Measurements from ENCODE around the gene THBS1. TPM values are rescaled to one million over a fixed set of nuclear protein-coding genes. Genes with fewer than 3 reads are reported as not detected.

Gene THBS1
- total and polyA plus RNA-seq, 2 donors from 2014 or later: 26.4 to 377 TPM

GRCh38 chr15:39573287-39573686, 7.6 kb upstream of the THBS1 start:
- H3K9ac ChIP-seq (ENCODE audit: low read length in 3 of 3): no peak overlapping the region
- H3K4me3 ChIP-seq (ENCODE audit: low read length in 3 of 3): no peak overlapping the region
- FAIRE-seq (no peak), DNase-seq (no peak)
- TF ChIP-seq, protein P1, sequence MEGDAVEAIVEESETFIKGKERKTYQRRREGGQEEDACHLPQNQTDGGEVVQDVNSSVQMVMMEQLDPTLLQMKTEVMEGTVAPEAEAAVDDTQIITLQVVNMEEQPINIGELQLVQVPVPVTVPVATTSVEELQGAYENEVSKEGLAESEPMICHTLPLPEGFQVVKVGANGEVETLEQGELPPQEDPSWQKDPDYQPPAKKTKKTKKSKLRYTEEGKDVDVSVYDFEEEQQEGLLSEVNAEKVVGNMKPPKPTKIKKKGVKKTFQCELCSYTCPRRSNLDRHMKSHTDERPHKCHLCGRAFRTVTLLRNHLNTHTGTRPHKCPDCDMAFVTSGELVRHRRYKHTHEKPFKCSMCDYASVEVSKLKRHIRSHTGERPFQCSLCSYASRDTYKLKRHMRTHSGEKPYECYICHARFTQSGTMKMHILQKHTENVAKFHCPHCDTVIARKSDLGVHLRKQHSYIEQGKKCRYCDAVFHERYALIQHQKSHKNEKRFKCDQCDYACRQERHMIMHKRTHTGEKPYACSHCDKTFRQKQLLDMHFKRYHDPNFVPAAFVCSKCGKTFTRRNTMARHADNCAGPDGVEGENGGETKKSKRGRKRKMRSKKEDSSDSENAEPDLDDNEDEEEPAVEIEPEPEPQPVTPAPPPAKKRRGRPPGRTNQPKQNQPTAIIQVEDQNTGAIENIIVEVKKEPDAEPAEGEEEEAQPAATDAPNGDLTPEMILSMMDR (IDR thresholded peaks at IDR 0.05; ENCODE audit: borderline replicate concordance, extremely low read depth, insufficient read depth): no peak
- no peaks in the 10 kb centered on the region for H3K9me3 ChIP-seq (ENCODE audit: control insufficient read depth in 2 of 3, insufficient read depth in 1 of 3, low read length in 3 of 3)
- H3K27me3 ChIP-seq (ENCODE audit: control insufficient read depth, insufficient read depth, low read length): no peaks in the 10 kb centered on the region
- H3K4me1 ChIP-seq (ENCODE audit: control insufficient read depth in 2 of 3, insufficient read depth in 2 of 3, low read depth in 1 of 3, low read length in 3 of 3): no peaks in the 10 kb centered on the region
- no peak overlapping the region for H3K27ac ChIP-seq (ENCODE audit: low read depth in 2 of 2, low read length in 2 of 2)
- intact Hi-C loops (cut with DNase I): no loop called here
- H3K36me3 ChIP-seq (ENCODE audit: control insufficient read depth in 2 of 3, insufficient read depth in 3 of 3, low read length in 3 of 3): no peaks in the 10 kb centered on the region

GRCh38 chr15:39573844-39574243, 7.0 kb upstream of the THBS1 start:
- Histone ChIP-seq H3K36me3 (ENCODE audit: control insufficient read depth in 2 of 3, insufficient read depth in 3 of 3, low read length in 3 of 3) (no peaks in the 10 kb centered on the region), H3K9me3 (ENCODE audit: control insufficient read depth in 2 of 3, insufficient read depth in 1 of 3, low read length in 3 of 3) (no peaks in the 10 kb centered on the region), H3K4me3 (ENCODE audit: low read length in 3 of 3) (no peak overlapping the region), H3K27ac (ENCODE audit: low read depth in 2 of 2, low read length in 2 of 2) (no peak overlapping the region), H3K27me3 (ENCODE audit: control insufficient read depth, insufficient read depth, low read length) (no peaks in the 10 kb centered on the region), H3K9ac (ENCODE audit: low read length in 3 of 3) (no peak overlapping the region), H3K4me1 (ENCODE audit: control insufficient read depth in 2 of 3, insufficient read depth in 2 of 3, low read depth in 1 of 3, low read length in 3 of 3) (peaks cover 0 to under 1% (median 0%) of the 10 kb centered on the region in 3 donors)
- intact Hi-C loops (cut with DNase I): no loop called here
- no peak for DNase-seq
- FAIRE-seq: no peak
- TF ChIP-seq, protein P1 (IDR thresholded peaks at IDR 0.05; ENCODE audit: borderline replicate concordance, extremely low read depth, insufficient read depth): no peak

- TF ChIP-seq, protein P1 (IDR thresholded peaks at IDR 0.05; ENCODE audit: borderline replicate concordance, extremely low read depth, insufficient read depth): no peak
- Histone ChIP-seq H3K4me3 (ENCODE audit: low read length in 3 of 3) (no peak overlapping the region), H3K36me3 (ENCODE audit: control insufficient read depth in 2 of 3, insufficient read depth in 3 of 3, low read length in 3 of 3) (no peaks in the 10 kb centered on the region), H3K9ac (ENCODE audit: low read length in 3 of 3) (no peak overlapping the region), H3K27me3 (ENCODE audit: control insufficient read depth, insufficient read depth, low read length) (no peaks in the 10 kb centered on the region), H3K4me1 (ENCODE audit: control insufficient read depth in 2 of 3, insufficient read depth in 2 of 3, low read depth in 1 of 3, low read length in 3 of 3) (peaks cover 0 to 4% (median 4%) of the 10 kb centered on the region in 3 donors), H3K9me3 (ENCODE audit: control insufficient read depth in 2 of 3, insufficient read depth in 1 of 3, low read length in 3 of 3) (no peaks in the 10 kb centered on the region), H3K27ac (ENCODE audit: low read depth in 2 of 2, low read length in 2 of 2) (no peak overlapping the region)
- FAIRE-seq: no peak
- no peak for DNase-seq
- intact Hi-C loops (cut with DNase I): no loop called here
Measured at GRCh38 chr15:39574427-39574826, 6.5 kb upstream of the THBS1 start.

DNA sequence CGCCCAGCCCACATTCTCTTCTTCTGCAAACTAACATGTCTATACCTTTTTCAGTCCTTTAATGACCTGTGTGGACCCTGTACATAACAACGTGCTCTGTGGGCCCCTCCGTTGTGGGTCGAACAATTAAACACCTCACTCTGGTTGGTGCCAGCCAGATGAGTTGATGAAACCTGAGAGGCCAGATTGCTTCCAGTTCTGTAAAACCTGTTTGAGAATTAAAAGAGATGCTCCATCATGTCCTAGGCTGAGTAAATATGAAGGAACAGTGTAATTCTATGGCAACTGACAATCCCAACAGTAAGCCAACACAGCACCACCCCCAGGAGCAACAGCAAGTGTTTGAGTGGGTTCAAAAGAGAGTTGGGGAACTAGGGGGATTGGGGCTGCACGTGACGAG, 5.7 kb upstream of the THBS1 start:
- Histone ChIP-seq H3K27me3 (ENCODE audit: control insufficient read depth, insufficient read depth, low read length) (no peaks in the 10 kb centered on the region), H3K4me1 (ENCODE audit: control insufficient read depth in 2 of 3, insufficient read depth in 2 of 3, low read depth in 1 of 3, low read length in 3 of 3) (peaks cover 0 to 4% (median 4%) of the 10 kb centered on the region in 3 donors), H3K9me3 (ENCODE audit: control insufficient read depth in 2 of 3, insufficient read depth in 1 of 3, low read length in 3 of 3) (no peaks in the 10 kb centered on the region), H3K9ac (ENCODE audit: low read length in 3 of 3) (no peak overlapping the region), H3K36me3 (ENCODE audit: control insufficient read depth in 2 of 3, insufficient read depth in 3 of 3, low read length in 3 of 3) (no peaks in the 10 kb centered on the region), H3K27ac (ENCODE audit: low read depth in 2 of 2, low read length in 2 of 2) (no peak overlapping the region), H3K4me3 (ENCODE audit: low read length in 3 of 3) (no peak overlapping the region)
- no peak for DNase-seq
- FAIRE-seq: no peak
- intact Hi-C loops (cut with DNase I): no loop called here
- TF ChIP-seq, protein P1 (IDR thresholded peaks at IDR 0.05; ENCODE audit: borderline replicate concordance, extremely low read depth, insufficient read depth): no peak

Measured in kidney (tissue), 14 donors.